Measurements from ENCODE around the gene SNHG17. TPM values are rescaled to one million over a fixed set of nuclear protein-coding genes. Genes with fewer than 3 reads are reported as not detected.

The SNHG17 gene
- total RNA-seq, 4 donors from 2014 or later: 15.8 to 191 (median 43.7) TPM

- TF ChIP-seq POLR2AphosphoS5 (IDR thresholded peaks at IDR 0.05) (no peak), EP300 (IDR thresholded peaks at IDR 0.05; ENCODE audit: low read depth) (no peak), POLR2A (IDR thresholded peaks at IDR 0.05) (no peak)
- TF ChIP-seq, protein P1, sequence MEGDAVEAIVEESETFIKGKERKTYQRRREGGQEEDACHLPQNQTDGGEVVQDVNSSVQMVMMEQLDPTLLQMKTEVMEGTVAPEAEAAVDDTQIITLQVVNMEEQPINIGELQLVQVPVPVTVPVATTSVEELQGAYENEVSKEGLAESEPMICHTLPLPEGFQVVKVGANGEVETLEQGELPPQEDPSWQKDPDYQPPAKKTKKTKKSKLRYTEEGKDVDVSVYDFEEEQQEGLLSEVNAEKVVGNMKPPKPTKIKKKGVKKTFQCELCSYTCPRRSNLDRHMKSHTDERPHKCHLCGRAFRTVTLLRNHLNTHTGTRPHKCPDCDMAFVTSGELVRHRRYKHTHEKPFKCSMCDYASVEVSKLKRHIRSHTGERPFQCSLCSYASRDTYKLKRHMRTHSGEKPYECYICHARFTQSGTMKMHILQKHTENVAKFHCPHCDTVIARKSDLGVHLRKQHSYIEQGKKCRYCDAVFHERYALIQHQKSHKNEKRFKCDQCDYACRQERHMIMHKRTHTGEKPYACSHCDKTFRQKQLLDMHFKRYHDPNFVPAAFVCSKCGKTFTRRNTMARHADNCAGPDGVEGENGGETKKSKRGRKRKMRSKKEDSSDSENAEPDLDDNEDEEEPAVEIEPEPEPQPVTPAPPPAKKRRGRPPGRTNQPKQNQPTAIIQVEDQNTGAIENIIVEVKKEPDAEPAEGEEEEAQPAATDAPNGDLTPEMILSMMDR (IDR thresholded peaks at IDR 0.05): no peak
- no peak for DNase-seq
These were observed 61.2 kb downstream of the SNHG17 start for GRCh38 chr20:38373898-38374297.

DNA sequence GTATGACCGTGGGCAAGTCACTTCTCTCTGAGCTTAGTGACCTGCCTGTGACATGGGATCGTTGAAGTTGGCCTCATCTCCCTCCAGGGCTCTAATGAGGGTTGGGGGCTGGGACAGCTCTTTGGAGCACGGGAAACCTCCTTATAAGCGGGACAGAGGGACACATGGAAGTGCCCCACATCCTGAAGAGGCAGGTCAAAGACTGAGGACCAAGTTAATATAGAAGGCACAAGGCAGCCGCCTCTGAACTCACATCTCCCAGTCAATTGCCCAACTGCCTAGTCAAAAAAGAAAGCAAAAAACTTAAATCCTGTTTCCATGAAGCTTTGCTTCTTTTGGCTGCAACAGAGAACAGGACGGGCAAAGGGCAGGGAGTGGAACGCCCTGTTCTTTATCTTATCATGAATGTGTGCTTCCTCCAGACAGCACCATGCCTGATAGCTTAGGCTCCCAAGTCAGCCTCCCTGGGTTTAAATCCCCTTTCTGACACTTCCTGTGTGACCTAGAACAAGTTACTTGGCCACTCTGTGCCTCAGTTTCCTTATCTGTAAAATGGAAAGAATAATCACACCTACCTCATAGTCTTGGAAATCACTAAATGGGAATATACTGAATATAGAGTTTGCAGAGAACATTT is 61.8 kb downstream of the SNHG17 start:
- Histone ChIP-seq H3K27me3 (peaks cover 6% of the 10 kb centered on the region), H3K9me3 (no peaks in the 10 kb centered on the region), H3K4me3 (no peak overlapping the region), H3K27ac (no peak overlapping the region), H3K4me1 (no peaks in the 10 kb centered on the region), H3K36me3 (no peaks in the 10 kb centered on the region)
- in situ Hi-C loops (cut with MboI; ENCODE audit: low pct_ligation_motif_present in 1 of 4, low pct_unique_long_range_greater_than_20kb in 1 of 4, low sequenced_read_pairs in 3 of 4): no loop called here
- intact Hi-C loops (cut with DNase I; ENCODE audit: low total_unique reads): no loop called here
- TF ChIP-seq, protein P1 (IDR thresholded peaks at IDR 0.05): no peak
- TF ChIP-seq EP300 (IDR thresholded peaks at IDR 0.05; ENCODE audit: low read depth): no peak
- TF ChIP-seq POLR2AphosphoS5 (IDR thresholded peaks at IDR 0.05): no peak
- TF ChIP-seq POLR2A (IDR thresholded peaks at IDR 0.05): no peak
- no peak for DNase-seq
- WGBS, 2 donors (ENCODE audit: low coverage in 1 of 2): 42 to 50% methylated on average over 5 to 7 of the region's 7 CpGs

More at GRCh38 chr20:38373898-38374297, 61.2 kb downstream of the SNHG17 start:
- Histone ChIP-seq H3K27me3 (peaks cover 6% of the 10 kb centered on the region), H3K9me3 (no peaks in the 10 kb centered on the region), H3K27ac (no peak overlapping the region), H3K4me1 (no peaks in the 10 kb centered on the region), H3K4me3 (no peak overlapping the region), H3K36me3 (no peaks in the 10 kb centered on the region)
- in situ Hi-C loops (cut with MboI; ENCODE audit: low pct_ligation_motif_present in 1 of 4, low pct_unique_long_range_greater_than_20kb in 1 of 4, low sequenced_read_pairs in 3 of 4): no loop called here
- intact Hi-C loops (cut with DNase I; ENCODE audit: low total_unique reads): no loop called here
- WGBS, 2 donors (ENCODE audit: low coverage in 1 of 2): 85 to 86% methylated on average over 3 to 5 of the region's 5 CpGs

DNA sequence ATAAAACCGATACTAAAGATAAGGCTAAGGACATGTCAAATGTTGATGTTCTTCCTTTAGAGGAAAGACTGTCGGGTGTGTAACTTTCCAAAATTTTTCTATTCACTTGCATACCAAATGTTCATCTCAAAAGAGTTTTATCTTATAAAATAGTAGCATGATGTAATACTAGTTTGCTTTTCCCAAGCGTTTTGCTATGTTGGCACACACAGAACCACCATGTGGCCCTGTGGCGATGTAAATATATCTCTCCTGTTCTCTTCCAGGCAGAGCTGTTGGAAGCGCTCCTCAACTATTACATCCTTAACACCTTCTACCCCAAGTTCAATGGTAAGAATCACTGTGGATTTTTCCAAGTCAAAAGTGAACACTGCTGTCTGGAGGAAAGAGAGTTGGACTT is 62.3 kb downstream of the SNHG17 start:
- intact Hi-C loops (cut with DNase I; ENCODE audit: low total_unique reads) (no loop called here), in situ Hi-C loops (cut with MboI; ENCODE audit: low pct_ligation_motif_present in 1 of 4, low pct_unique_long_range_greater_than_20kb in 1 of 4, low sequenced_read_pairs in 3 of 4) (no loop called here)
- no peaks in the 10 kb centered on the region for H3K36me3 ChIP-seq
- whole genome bisulfite sequencing, 2 donors (ENCODE audit: low coverage in 1 of 2): 72 to 79% methylated on average over 4 to 5 of the region's 5 CpGs
- H3K27ac ChIP-seq: no peak overlapping the region
- no peaks in the 10 kb centered on the region for H3K4me1 ChIP-seq
- peaks cover 6% of the 10 kb centered on the region for H3K27me3 ChIP-seq
- H3K4me3 ChIP-seq: no peak overlapping the region
- DNase-seq: no peak
- TF ChIP-seq EP300 (IDR thresholded peaks at IDR 0.05; ENCODE audit: low read depth) (no peak), POLR2AphosphoS5 (IDR thresholded peaks at IDR 0.05) (no peak), POLR2A (IDR thresholded peaks at IDR 0.05) (no peak)
- TF ChIP-seq, protein P1 (IDR thresholded peaks at IDR 0.05): no peak
- no peaks in the 10 kb centered on the region for H3K9me3 ChIP-seq

Small RNAs within 50 kb of the gene (small RNA-seq; reads per million reads assigned to genes)
- gene RF00056: 0 reads per million in 4 donors
- gene SNORA60: 4.5 to 15.3 (median 8.4) reads per million in 4 donors
- 12.2 to 19.8 (median 12.3) reads per million in 4 donors for gene SNORA71A
- gene SNORA71B: 17.0 to 136 (median 25.0) reads per million in 4 donors
- gene SNORA71C: 1.1 to 5.8 (median 2.0) reads per million in 4 donors
- gene SNORA71D: 306 to 649 (median 405) reads per million in 4 donors
- gene SNORA71E: 0 reads per million in 4 donors

Other genes with a start within 250 kb of the SNHG17 start
- gene KIAA1755, start 174.6 kb downstream of the SNHG17 start, total RNA-seq: 10 to 100 TPM in 1 of 4 donors, 1 to 10 TPM in 3; 1.6 to 20.2 (median 3.7) TPM
- not detected for gene BPI, start 131.2 kb downstream of the SNHG17 start, total RNA-seq
- not detected for gene LBP, start 88.8 kb downstream of the SNHG17 start, total RNA-seq
- 10 to 100 TPM; 22.7 to 67.0 (median 56.7) TPM for gene RALGAPB, start 37.5 kb upstream of the SNHG17 start, total RNA-seq
- gene ADIG, start 145.9 kb upstream of the SNHG17 start, total RNA-seq: not detected
- gene ARHGAP40, start 166.5 kb upstream of the SNHG17 start, total RNA-seq: not detected